Cortex of kidney (tissue), 1 donor: ENCODE results near the gene GSG1L.

Source experiments
- DNase-seq: peaks from one replicate; lab custom pipeline; 2025; lab: John Stamatoyannopoulos, UW

Gene GSG1L

GRCh38 chr16:28063591-28064061 lies at the start of gene GSG1L:
Gene GSG1L (minus strand): TSS chr16:28063714. CDS start chr16:28063424, 290 bp downstream.
- no peak for DNase-seq

- no peak for DNase-seq
These were observed 49.4 kb upstream of the GSG1L start for GRCh38 chr16:28112908-28113307.

GRCh38 chr16:28110977-28111376 lies 47.5 kb upstream of the GSG1L start:
- DNase-seq, result no peak

- no peak for DNase-seq
These were observed 47.0 kb upstream of the GSG1L start for GRCh38 chr16:28110479-28110878.

GRCh38 chr16:28110074-28110473 lies 46.6 kb upstream of the GSG1L start:
- DNase-seq, result no peak

- no peak for DNase-seq
These were observed 45.2 kb upstream of the GSG1L start for GRCh38 chr16:28108590-28109247.

GRCh38 chr16:28107232-28107631 lies 43.7 kb upstream of the GSG1L start:
- no peak for DNase-seq

- no peak for DNase-seq
These were observed 43.1 kb upstream of the GSG1L start for GRCh38 chr16:28106467-28107215.

- no peak for DNase-seq
These were observed 42.4 kb upstream of the GSG1L start for GRCh38 chr16:28105954-28106353.

- DNase-seq, result no peak
These were observed 41.8 kb upstream of the GSG1L start for GRCh38 chr16:28105297-28105696.

- no peak for DNase-seq
These were observed 40.9 kb upstream of the GSG1L start for GRCh38 chr16:28104404-28104803.

- no peak for DNase-seq
These were observed 40.1 kb upstream of the GSG1L start for GRCh38 chr16:28103516-28104170.

GRCh38 chr16:28101533-28101890 lies 38.0 kb upstream of the GSG1L start:
- DNase-seq, result no peak

- no peak for DNase-seq
These were observed 37.5 kb upstream of the GSG1L start for GRCh38 chr16:28100810-28101532.

GRCh38 chr16:28098959-28099945 lies 35.7 kb upstream of the GSG1L start:
- DNase-seq, result no peak

- no peak for DNase-seq
These were observed 34.9 kb upstream of the GSG1L start for GRCh38 chr16:28098171-28098958.

GRCh38 chr16:28096983-28097899 lies 33.7 kb upstream of the GSG1L start:
- no peak for DNase-seq

- DNase-seq, result no peak
These were observed 29.8 kb upstream of the GSG1L start for GRCh38 chr16:28093385-28093725.

GRCh38 chr16:28092721-28093384 lies 29.3 kb upstream of the GSG1L start:
- no peak for DNase-seq
